Smooth muscle cell (in vitro differentiated cells): Measurements from ENCODE around the gene PEDS1. TPM values are rescaled to one million over a fixed set of nuclear protein-coding genes. Genes with fewer than 3 reads are reported as not detected.

Experiments
- DNase-seq: peaks from one replicate; lab custom pipeline; 2025; ENCODE audit not compliant: unreplicated experiment; lab: John Stamatoyannopoulos, UW
- H2AFZ ChIP-seq: fragments of 200-600 bp; sonication (generic); 2 replicates; pipeline ENCODE4 v1.6.0; 2016; ENCODE audit warnings: antibody characterized with exemption, low read depth, mild to moderate bottlenecking
- H3F3A ChIP-seq: fragments of 200-600 bp; sonication (generic); 2 replicates; pipeline ENCODE4 v1.6.0; 2017; ENCODE audit warnings: antibody characterized with exemption, low read depth
- H3K27ac ChIP-seq: fragments of 200-600 bp; sonication (generic); 2 replicates; pipeline ENCODE4 v1.5.1; 2016; ENCODE audit warnings: low read depth, mild to moderate bottlenecking
- H3K27me3 ChIP-seq: fragments of 200-600 bp; sonication (generic); 2 replicates; pipeline ENCODE4 v1.6.1; 2016; ENCODE audit warnings: low read depth, mild to moderate bottlenecking
- H3K36me3 ChIP-seq: fragments of 200-600 bp; sonication (generic); 2 replicates; pipeline ENCODE4 v1.5.1; 2016; ENCODE audit warnings: low read depth
- H3K4me1 ChIP-seq: fragments of 200-600 bp; sonication (generic); 2 replicates; pipeline ENCODE4 v1.5.1; 2016; ENCODE audit warnings: low read depth
- H3K4me2 ChIP-seq: fragments of 200-600 bp; sonication (generic); 2 replicates; pipeline ENCODE4 v1.6.0; 2016; ENCODE audit warnings: mild to moderate bottlenecking
- H3K4me3 ChIP-seq: fragments of 200-600 bp; sonication (generic); 2 replicates; pipeline ENCODE4 v1.5.1; 2016; ENCODE audit warnings: mild to moderate bottlenecking
- H3K79me2 ChIP-seq: fragments of 200-600 bp; sonication (generic); 2 replicates; pipeline ENCODE4 v1.6.0; 2016; ENCODE audit warnings: low read depth, mild to moderate bottlenecking
- H3K9ac ChIP-seq: fragments of 200-600 bp; sonication (generic); 2 replicates; pipeline ENCODE4 v1.6.0; 2016; ENCODE audit warnings: low read depth
- H3K9me3 ChIP-seq: fragments of 200-600 bp; sonication (generic); replicated peaks from 2 replicates; pipeline ENCODE4 v1.5.1; 2016; ENCODE audit warnings: low read depth
- H4K20me1 ChIP-seq: fragments of 200-600 bp; sonication (generic); 2 replicates; pipeline ENCODE4 v1.6.0; 2016; ENCODE audit warnings: low read depth
- CTCF ChIP-seq: fragments of 200-600 bp; sonication (generic); IDR thresholded peaks from 2 replicates; pipeline ENCODE4 v1.5.1; 2017; ENCODE audit warnings: borderline replicate concordance, mild to moderate bottlenecking, antibody characterized with exemption; ENCODE audit not compliant: insufficient read depth, poor library complexity, severe bottlenecking
- WGBS: methylation state at CpG from one replicate; pipeline ENCODE4 v1.1.7; 2016; ENCODE audit warnings: low lambda C conversion rate; 5-methylcytosine and 5-hydroxymethylcytosine counted together
- polyA plus RNA-seq: library from polyadenylated mRNA; unstranded; fragments of >200 nt; fragmentation: Nextera tagmentation; extraction: Ambion mirVana; gene quantifications from 2 replicates; pipeline ENCODE4 v1.2.1, GENCODE V29; 2016
- total RNA-seq: library from RNA; depleted of rRNA; stranded (reverse); fragments of >200 nt; gene quantifications from 2 replicates; pipeline ENCODE4 v1.2.3, GENCODE V29; 2014

PEDS1 gene
- total and polyA plus RNA-seq, 2 experiments from 2014 or later: 45.8 to 47.4 TPM

GRCh38 chr20:50115591-50116367 lies 37.7 kb downstream of the PEDS1 start:
- no peak for TF ChIP-seq CTCF
- H3K4me3 ChIP-seq: peak overlapping the region; percentile 58

GRCh38 chr20:50115041-50115512 lies 38.4 kb downstream of the PEDS1 start:
- Histone ChIP-seq H2AFZ (peak overlapping the region; percentile 83), H3K9me3 (no peaks in the 10 kb centered on the region), H3K4me1 (peaks cover 36% of the 10 kb centered on the region), H3K9ac (peak overlapping the region; percentile 68), H3K27ac (peak overlapping the region; percentile 45), H3K27me3 (no peaks in the 10 kb centered on the region), H3F3A (peaks cover 28% of the 10 kb centered on the region), H3K36me3 (no peaks in the 10 kb centered on the region), H3K4me3 (peak overlapping the region; percentile 58), H3K79me2 (peaks cover 37% of the 10 kb centered on the region), H3K4me2 (peak overlapping the region; percentile 85), H4K20me1 (peaks cover 20% of the 10 kb centered on the region)
- 82% methylated on average over 6 of the region's 6 CpGs for WGBS
- no peak for TF ChIP-seq CTCF
- no peak for DNase-seq

More at GRCh38 chr20:50115591-50116367, 37.7 kb downstream of the PEDS1 start:
- H3K4me2 ChIP-seq: peak overlapping the region; percentile 85
- peak; percentile 70 for DNase-seq
- 1% methylated on average over 24 of the region's 24 CpGs for WGBS
- H3K36me3 ChIP-seq: no peaks in the 10 kb centered on the region
- peaks cover 13% of the 10 kb centered on the region for H4K20me1 ChIP-seq
- peaks cover 29% of the 10 kb centered on the region for H3K4me1 ChIP-seq
- H3K27me3 ChIP-seq: no peaks in the 10 kb centered on the region
- H3K27ac ChIP-seq: peak overlapping the region; percentile 58
- peaks cover 22% of the 10 kb centered on the region for H3F3A ChIP-seq
- H3K9me3 ChIP-seq: no peaks in the 10 kb centered on the region
- peak overlapping the region; percentile 68 for H3K9ac ChIP-seq
- peaks cover 30% of the 10 kb centered on the region for H3K79me2 ChIP-seq
- H2AFZ ChIP-seq: peak overlapping the region; percentile 83

- Histone ChIP-seq H3K27ac (peak overlapping the region; percentile 93), H3K36me3 (no peaks in the 10 kb centered on the region), H4K20me1 (peaks cover 35% of the 10 kb centered on the region), H3K4me2 (peak overlapping the region; percentile 98), H3K9ac (peak overlapping the region; percentile 99), H3K79me2 (peaks cover 51% of the 10 kb centered on the region), H3K27me3 (no peaks in the 10 kb centered on the region), H3K9me3 (no peaks in the 10 kb centered on the region), H2AFZ (peak overlapping the region; percentile 40), H3K4me1 (peaks cover 44% of the 10 kb centered on the region), H3K4me3 (peak overlapping the region; percentile 95), H3F3A (peaks cover 35% of the 10 kb centered on the region)
- 28% methylated on average over 11 of the region's 11 CpGs for WGBS
- no peak for DNase-seq
- no peak for TF ChIP-seq CTCF
These were observed 39.9 kb downstream of the PEDS1 start for GRCh38 chr20:50113420-50114224.
